Measurements from ENCODE around the gene MSI1.

DNA sequence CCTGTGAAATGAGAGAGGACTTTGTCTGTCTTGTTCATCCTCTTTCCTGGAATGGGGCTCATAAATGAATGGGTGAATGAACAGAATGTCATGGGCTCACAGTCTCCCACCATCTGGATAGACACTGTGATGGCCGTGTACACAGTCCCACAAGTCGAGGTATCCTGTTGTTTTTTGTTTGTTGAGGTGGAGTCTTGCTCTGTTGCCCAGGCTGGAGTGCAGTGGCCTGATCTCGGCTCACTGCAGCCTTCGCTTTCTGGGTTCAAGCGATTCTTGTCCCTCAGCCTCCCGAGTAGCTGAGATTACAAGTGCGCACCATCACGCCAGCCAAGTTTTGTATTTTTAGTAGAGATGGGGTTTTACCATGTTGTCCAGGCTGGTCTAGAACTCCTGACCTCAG lies 25.3 kb downstream of the MSI1 start:
- TF ChIP-seq, protein P1, sequence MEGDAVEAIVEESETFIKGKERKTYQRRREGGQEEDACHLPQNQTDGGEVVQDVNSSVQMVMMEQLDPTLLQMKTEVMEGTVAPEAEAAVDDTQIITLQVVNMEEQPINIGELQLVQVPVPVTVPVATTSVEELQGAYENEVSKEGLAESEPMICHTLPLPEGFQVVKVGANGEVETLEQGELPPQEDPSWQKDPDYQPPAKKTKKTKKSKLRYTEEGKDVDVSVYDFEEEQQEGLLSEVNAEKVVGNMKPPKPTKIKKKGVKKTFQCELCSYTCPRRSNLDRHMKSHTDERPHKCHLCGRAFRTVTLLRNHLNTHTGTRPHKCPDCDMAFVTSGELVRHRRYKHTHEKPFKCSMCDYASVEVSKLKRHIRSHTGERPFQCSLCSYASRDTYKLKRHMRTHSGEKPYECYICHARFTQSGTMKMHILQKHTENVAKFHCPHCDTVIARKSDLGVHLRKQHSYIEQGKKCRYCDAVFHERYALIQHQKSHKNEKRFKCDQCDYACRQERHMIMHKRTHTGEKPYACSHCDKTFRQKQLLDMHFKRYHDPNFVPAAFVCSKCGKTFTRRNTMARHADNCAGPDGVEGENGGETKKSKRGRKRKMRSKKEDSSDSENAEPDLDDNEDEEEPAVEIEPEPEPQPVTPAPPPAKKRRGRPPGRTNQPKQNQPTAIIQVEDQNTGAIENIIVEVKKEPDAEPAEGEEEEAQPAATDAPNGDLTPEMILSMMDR (conservative IDR thresholded peaks at IDR 0.05) = no peak
- TF ChIP-seq EZH2 (IDR thresholded peaks at IDR 0.05; ENCODE audit: low read depth) = no peak
